HG03095 (cell line): ENCODE results near the gene GGTLC2.

ENCODE experiments used
- ATAC-seq: cut with Tn5 transposase; IDR thresholded peaks from one replicate; pipeline ENCODE4 v1.9.1; 2021; ENCODE audit warnings: moderate library complexity; ENCODE audit not compliant: unreplicated experiment

GGTLC2 gene

DNA sequence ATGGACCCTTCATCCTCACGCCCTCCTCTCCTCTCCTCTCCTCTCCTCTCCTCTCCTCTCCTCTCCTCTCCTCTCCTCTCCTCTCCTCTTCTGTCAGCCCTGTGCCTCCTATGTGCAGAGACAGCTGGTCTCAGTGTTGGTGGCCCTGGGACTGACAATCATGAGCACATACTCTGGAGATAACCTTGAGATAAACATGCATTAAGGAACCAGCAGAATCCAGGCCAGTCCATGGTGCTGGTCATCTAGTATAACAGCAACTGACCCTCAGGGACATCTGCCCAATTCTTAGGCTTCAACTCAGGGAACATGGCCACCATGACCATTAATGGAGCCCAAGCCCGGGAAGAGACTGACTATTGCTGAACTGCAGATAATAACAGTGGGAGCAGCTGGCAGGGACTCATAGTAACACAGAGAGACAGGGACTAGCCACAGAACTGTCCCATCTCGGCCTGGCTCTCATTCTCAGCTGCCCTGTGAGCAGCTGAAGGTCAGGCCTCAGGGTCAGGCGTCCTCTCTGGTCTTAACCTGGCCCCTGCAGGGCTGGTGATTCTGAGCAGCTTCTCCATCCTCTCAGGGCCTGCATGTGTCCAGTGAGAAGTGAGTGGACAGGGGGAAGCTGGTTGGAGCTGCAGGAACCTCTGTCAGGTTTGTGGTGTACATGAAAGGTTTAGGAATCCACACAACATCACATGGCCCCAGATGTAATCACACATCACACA is 45.4 kb downstream of the GGTLC2 start:
- no peak for ATAC-seq

DNA sequence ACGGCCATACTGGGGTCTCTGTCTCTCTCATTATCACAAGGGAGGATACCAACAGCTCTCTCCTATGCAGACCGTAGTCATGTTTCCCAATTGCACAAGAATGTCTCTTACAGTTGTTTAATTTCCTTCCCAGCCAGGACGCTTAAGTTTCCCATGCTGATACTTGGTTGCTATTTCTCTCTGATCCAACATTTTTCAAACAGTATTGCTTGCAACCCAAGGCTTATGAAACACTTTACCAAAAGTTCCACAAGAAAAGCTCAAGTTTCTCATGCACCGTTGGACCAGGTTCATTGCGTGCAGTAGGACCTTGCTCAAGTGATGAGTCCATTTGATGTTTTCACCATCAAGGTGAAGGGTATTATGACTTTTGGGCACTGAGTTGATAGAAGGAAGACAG is 46.6 kb downstream of the GGTLC2 start:
- no peak for ATAC-seq

DNA sequence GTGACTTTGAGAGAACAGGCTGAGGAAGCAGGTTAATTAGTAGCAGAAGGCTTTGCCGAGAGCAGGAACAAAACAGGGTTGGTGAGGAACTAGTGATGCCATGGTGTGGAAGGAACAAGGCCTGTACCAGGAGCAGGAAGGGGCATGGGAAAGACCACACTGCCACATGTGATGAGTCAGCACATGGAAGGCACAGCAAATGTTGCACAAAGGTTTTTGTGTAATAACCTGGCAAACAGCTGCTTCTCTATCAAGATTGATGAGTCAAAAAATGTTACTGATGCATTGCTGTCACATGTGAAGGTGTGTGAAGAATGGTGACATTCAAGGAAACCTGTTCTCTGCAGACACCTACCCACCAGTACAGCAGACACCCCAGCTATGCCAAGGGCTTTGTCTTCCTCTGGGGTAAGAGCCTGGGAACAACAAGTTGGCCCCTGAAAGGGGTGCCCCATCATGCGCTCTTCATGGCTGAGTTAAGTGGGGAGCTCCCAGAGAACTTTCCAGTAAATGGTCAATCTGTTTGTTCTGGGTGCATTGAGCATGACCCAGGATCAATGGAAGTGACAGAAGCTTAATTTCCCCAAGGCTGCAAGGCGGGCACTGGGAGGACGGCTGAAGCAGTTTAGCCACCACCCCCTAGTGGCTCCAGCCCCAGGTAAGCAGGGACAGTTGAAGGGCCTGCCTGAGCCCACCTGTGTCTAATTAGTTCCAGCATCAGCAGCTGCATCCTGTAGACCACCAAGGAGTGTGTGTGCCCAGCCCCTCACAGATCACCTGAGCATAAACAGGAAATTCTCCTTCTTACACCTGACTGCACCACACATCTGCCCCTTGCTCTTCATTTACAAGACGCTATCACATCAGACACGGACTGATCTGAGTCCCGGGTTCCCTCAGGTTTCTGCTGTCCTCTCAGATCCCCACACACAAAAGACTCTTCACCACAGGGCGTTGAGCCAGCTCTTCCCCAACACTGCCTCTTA is 47.6 kb downstream of the GGTLC2 start:
- no peak for ATAC-seq

DNA sequence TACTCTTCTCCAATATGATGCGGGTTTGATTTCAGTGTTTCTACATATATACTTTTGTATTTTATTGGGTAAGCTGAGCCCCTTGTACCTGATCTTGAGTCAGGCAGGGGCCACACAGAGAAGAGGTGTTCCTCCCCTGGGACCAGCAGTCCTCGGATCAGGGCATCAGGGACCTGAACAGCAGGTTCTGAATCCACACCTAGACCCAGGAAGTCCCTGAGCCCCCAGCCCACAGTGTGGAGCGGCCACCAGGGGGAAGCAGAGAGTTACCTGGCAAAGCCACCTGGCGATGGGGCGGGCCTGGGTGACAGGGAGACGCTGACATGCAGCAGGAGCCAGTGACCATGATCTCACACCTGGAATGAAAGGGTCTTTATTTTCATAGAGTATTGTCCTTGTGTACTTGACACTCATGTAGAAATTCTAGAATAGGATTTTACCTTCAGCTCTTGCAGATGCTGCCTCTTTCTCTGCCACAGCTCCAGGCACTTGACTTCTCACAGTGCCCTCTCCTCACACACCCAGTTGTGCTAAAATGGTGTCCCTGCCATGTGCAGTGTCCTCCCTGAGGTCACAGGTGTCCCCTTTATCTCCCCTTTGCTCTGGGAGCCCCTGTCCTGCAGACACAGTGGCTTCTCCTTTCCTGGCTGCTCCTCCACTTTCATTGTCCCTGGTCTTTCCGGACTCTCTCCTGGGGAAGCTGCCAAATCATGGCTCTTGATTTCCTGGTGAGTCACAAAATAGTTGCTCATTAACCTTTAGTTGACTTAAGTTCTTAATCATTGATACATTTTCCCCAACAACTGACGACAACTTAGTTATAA is 48.5 kb downstream of the GGTLC2 start:
- ATAC-seq, result no peak

DNA sequence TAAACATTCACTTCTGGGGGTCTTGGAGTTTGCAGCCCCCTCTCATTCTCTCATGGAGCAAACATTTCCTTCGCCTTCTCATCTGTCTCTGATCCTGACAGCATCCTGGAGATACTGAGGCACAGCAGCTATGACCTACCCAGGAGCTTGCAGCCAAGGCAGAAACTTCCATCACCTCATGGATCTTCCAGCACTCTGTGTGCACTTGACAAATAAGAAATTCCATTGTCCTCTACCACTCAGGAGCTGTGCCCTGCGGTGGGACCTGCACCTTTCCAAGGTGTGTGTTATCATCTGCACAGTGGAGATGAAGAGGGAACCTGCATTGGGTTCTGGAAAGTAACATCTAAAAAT is 49.1 kb downstream of the GGTLC2 start:
- no peak for ATAC-seq

DNA sequence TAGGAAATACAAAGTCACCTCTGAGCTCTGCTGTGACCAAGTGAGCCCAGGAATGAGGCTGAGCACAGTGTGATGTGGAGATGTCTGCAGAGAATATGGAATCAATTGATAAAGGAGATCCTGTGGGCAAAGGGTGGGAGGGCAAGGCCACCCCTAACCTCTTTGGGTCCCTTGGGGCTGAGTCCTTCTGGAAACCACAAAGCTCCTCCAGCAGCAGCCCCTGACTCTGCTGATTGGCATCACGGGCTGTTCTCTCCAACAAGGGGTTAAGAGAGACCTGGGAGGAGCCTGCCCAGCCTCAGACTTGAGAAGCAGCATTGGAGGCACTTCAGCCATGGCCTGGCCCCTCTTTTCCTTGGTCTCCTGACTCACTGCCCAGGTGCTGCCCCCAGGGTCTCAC is 49.7 kb downstream of the GGTLC2 start:
- no peak for ATAC-seq

DNA sequence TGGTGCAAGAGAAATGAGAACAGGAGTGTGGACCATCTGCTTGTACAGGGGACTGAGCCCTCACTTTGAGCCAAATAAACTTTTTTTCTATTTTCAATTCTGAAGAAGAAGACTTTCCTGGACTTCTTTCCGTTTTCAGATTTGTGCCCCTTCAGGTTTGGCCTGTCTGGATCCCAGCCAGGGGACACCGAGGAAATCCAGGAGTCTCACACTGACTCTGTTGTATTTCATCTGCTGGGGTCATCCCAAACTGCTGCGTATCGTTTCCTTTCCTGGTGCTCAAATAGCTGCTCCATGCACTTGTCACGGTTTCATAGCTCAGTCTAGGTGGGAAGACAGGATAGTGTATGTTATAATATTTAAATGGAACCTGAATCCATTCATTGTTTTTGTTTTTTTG is 51.7 kb downstream of the GGTLC2 start:
- no peak for ATAC-seq
